GM18519 (cell line): ENCODE measurements around the gene PDK2.
A peak's percentile ranks its signal among the peaks of the same experiment; 100 is the strongest.

ENCODE experiments used
- ATAC-seq: cut with Tn5 transposase; IDR thresholded peaks from one replicate; pipeline ENCODE4 v1.9.1; 2021; ENCODE audit warnings: mild to moderate bottlenecking, moderate library complexity; ENCODE audit not compliant: unreplicated experiment, low FRiP score

PDK2 gene

DNA sequence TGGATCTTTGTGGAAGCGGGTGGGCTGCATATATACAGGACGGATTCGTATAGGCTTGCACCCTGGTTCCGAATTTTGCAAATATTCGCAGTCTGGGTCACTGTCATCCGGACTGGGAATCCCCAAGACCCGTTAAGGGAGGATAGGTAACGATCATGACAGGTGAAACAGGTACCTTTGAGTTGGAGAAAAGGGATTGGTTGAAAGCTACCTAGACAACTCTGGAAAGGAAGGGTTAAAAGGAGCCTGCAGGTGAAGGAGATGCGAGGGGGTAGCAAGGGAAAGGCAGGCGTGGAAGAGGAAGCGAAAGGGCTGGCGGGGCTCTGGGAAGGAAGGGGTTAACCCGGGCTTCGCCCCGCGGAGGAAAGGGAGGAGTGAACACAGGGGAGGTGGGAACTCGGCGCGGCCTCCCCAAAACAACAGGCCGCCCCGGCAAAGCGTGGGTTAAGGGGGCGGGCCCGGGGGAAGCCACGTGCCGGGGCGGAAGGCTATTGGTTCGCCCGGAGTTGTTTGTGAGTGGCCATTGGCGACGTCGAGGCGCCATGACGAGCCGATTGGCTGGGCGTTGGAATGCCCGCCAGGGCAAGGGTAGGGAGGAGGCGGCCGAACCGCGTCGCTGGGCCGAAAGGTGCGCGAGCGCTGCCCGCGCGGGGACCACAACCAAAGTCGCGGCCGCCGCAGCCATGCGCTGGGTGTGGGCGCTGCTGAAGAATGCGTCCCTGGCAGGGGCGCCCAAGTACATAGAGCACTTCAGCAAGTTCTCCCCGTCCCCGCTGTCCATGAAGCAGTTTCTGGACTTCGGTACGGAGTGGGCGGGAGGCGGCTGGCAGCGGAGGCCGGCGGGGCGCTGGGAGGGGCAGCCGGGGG is at the start of gene PDK2:
PDK2 (plus strand) TSS at position 599 of the 867 bp plus-strand sequence; CDS start at position 684, 85 bp downstream.
- peak; percentile 65 for ATAC-seq

DNA sequence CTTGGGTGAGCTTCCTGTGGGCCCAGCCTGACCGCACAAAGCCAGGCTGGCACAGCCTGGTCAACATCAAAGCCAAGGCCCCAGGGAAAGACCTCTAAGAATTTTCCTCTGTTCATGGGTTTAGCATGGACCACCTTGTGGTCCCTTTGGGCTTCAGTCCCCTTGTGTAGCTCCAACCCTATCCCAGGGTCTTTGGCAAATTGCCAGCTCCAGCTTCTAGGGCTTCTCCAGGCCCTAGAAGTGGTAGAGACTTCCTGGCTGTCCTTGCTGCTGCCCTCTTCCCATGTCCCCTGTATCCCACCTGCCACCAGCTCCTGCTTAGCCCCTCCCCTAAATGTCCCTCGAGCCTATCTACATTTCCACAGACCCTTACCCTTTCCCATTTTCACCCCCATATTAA is 49.0 kb upstream of the PDK2 start:
- no peak for ATAC-seq

DNA sequence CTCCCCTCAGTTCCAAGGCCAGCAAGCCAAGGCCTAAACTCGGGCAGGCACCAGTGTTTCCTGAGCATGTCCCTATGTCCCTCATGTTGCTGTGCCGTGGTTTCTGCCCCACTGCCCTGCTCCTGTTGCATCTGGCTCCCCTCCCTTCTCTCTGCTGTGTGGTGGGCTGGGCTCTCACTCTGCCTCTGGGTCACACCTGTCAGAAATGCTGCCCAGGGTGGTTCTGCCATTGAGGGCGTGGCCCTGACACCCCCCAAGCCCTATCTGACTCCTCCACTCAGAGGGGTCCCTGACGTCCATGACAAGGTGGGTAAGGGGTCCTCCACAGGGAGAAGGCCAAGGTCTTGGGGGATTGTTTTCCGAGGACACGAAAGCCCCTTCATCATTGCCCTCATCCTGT is 48.5 kb upstream of the PDK2 start:
- no peak for ATAC-seq

DNA sequence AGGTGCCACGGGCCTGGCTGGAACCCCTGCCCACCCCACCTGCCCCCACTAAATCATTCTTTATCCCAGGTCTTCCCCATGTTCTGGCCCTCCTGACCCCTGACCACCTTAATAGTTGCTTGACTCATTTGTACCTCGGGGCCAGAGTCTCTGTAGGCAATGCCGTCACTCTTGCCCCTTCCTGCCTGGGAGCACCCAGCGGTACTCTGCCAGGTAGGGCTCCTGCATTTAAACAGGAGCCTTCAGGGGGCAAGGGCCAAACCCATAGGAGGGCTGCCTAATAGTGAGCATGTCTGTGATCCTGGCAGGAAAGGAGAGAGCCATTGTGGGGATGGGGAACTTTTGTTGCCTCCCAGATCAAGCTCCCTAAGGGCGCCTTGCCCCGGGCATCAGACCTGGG is 48.1 kb upstream of the PDK2 start:
- no peak for ATAC-seq

DNA sequence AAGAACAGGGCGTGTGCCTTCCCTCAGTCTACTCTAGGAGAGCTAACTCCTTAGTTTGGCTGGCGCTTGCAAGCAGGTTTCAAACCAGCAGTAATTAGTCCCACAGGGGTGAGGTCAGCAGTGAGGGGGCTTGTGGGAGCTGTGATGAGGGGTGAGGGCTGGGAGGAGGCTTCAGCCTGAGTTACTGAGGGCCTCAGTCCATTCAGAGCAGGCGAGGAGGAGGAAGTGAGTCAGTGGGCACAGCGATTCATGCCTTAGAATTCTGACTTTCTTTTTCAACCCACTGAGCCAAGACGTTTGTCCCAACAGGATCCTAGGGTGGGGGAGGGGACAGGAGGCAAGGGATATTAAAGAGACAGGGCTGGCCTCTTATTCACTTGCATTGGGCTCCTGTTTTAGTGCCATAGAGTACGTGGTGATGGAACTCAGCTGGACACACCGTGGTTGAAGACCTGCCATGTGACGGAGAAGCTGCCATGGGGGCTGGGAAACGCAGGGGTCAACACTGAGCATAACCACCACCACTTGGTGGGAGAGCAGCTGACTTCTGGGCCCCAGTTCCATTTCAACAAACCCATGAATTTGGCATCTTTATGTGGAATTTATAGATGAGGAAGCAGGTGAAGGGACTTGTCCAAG is 47.5 kb upstream of the PDK2 start:
- ATAC-seq, result no peak

DNA sequence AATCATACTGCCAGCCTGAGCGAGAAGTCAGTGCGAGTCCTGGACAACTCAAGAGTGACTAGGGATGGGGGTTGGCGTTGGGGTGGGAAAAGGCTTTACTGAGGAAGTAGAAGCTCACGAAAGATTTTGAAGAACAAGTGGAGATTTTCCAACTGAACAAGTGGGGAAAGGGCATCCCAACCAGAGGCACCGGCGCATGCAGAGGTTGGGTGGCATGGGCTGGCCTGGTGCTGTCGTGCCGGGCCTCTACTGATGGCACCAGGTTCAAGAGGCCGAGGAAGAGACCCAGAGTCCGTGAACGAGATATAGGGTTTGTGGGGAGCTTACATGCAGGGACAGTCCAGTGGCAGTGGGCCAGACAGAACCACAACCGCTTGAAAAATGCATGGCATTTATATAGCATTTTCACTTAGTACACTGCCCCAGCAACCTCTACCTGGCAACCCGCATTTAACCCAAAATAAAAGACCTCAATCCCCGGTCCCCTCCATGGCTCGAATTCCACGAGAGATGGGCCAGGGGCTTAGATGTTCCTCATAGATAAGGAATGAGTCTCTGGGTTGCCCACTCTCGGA is 46.9 kb upstream of the PDK2 start:
- no peak for ATAC-seq

DNA sequence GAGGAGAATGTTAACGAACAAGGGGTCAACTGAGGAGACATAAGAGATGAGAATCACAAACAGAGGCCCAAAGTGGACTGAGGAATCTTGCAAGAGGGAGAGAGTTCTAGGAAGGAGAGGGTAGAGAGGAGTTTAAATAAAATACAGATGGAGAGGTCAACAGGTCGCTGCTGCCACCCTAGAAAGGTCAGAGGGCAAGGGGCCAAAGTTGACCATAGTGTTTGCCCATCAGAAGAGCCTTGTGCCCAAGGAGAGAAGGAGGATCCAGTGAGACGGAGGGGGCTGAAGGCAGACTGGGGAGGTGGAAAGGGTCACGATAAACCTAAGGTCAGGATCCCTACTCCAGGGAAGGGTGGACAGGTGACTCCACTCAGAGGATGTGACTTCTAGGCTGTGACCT is 46.2 kb upstream of the PDK2 start:
- no peak for ATAC-seq

DNA sequence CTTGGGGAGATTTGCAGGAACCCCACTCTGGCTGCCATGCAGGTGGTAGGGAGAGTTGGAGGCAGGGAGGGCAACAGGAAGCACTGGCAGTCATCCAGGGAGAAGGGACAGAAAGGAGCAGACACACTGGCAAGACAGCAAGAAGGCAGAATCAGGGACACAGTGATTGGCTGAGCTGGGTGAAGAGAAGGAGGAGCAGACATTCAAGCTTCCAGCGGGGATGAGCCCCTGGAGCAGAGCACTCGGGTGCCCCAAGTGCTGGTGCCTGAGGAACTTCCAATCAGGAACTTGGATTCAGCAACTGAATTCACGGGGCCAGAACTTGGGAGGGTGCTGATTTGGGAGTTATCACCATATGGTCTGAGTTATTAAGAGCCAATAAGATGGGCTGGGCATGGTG is 45.5 kb upstream of the PDK2 start:
- no peak for ATAC-seq

DNA sequence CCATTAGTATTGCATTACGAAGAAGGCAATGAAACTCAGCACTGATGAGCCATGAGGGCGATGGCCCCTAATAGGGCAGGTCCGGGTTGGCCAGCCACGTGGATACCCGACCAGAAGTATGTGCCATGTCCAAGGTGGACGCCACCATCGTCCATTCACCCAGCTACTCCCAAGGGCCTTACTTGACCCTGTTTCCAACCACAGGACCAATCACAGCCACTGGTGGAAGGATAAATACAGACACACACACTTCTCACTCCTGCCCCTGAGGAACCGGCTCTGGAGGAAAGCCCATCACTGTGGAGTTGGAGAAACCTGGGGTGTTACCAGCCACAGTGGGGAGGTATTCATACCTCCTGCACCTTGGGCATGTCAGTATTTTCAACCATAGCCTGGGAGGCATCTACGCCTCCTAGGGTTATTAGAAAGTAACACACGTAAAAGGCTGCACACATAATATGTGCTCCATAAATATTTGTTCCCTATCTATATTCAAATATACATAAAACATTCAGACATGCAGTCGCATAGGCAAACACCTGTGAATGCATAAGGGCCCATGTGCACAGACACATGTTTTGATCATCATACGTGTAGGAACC is 44.6 kb upstream of the PDK2 start:
- no peak for ATAC-seq

DNA sequence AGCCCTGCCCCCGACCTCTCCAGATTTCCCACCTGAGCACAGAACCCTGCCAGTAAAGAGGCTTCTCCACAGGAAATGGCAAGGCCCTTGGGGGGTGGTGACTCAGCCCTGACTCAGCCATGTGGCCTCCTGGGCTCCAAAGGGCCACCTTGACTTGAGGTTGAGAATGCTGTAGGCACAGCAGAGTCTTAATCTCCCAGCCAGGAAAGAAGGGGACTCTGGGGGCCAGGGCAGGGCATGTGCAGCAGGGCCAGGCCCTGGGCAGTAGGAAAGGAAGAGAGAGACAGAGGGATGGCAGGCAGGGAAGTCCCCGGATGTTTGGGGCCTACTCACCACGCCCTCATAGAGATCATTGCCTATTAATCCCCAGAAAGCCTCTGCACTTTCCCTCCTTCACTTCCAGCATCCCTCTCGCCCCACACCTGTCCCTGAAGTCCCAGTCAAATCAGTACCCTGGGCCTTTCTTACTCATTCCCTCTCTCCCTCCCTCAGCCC is 44.0 kb upstream of the PDK2 start:
- ATAC-seq, result no peak

DNA sequence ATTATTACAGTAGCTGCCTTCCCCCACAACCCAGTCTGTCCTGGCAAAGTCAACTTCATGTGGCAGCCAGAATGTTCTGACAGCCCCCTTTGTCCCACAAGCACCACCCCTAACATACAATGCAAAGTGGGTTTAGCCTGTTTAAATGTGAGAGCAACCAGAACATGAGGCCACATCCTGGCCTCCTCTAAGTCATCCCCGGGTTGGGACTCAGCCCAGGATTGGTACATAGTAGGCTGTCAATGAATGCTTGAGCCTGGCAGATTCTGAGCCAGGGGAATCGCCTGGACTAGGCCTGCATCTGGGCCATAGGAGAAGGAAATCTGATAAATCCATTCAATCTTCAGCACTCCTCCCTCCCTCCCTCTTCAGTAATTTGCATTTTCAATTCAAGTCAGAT is 43.5 kb upstream of the PDK2 start:
- ATAC-seq, result no peak

DNA sequence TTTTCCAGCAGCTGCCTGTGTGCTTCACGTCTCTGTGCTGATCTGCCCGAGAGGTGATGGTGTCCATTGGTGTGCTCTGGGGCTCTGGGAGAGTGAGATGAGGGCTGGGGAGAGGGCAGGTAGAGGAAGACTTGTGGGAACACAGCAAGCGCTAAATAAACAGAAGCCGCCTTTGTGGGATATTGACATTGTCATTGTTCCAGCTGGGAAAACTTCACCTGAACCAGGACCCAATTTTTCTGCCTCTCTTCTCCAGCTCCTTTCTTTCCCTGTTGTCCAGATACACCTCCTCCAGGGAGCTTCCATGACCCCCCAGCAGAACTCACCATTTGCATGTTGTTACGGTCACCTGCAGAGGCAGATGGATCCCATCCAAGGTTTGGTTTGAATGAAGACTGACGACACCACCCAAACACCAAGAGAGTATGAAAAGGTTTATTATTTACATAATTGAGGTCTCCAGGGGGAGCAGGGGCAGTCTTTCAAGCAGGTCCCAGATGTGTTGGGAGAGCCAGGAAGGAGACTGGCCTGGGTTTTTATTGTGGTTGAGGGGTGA is 42.8 kb upstream of the PDK2 start:
- ATAC-seq, result no peak

DNA sequence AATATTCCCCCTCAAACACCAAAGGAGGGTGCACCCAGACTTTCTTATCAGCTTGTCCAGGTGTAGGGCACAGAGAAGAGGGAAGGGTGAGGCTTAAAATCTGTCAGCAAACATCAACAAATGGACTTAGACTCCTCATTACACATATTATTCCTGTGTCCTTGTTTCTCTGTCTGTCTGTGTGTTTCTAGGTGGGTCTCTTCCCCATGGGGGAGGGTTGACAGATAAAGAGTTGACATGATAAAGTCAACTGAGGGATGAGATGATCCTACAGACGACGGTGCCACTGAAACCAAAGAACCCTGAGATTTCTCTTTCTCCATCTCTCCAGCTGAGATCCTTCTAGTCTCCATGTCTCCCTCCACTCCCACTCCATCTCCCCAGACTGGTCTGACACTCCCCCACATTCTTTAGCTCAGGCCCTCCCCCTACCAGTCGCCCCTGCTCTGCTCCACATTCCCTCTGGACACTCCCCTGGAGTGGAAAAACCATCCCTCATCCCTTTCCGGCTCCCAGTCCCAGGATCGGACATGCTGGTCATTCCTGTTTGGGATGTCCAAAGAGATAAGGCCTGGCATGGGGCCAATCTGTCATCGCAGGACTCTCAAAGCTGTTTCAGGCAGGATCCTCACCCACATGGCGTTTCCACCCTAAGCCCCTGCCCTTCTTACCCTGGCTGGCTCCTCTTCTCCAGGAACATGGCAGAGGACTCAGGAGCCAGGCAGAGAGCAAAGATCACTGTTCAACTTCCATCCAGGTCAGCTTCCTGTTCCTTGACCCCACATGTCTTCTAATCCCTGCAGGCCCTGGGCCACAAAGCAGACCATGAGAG is 42.1 kb upstream of the PDK2 start:
- ATAC-seq, result no peak

DNA sequence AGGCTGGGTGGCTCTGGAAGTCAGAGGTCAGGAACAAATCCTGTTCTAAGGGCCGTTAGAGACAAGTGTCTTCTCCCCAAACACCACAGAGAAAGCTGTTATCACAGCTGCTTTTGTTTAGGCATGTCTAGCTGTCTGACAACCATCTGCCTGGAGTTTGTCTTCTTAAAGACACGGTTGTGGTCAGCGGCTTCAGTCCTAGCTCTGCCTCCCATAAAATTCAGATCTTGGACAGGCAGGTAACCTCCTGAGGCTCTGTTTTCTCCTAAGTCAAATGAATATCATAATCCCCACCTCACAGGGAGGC is 41.5 kb upstream of the PDK2 start:
- ATAC-seq, result no peak

DNA sequence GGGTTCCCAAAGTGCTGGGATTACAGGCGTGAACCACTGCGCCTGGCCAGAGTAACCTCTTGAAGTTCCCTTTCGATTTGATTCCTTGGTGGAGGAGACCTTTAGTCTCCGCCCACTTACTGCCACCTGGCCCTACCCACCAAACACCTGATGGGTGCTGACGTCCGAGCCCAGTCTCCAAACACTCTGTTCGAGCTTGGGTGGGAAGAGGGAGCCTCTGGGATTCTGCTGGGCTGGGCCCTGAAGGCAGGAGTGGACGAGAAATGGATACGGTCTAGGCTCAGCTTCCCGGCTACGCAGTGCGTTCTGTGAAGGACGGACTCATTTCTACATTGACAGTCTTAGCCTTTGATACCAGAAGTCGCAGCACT is 40.1 kb upstream of the PDK2 start:
- ATAC-seq, result no peak

DNA sequence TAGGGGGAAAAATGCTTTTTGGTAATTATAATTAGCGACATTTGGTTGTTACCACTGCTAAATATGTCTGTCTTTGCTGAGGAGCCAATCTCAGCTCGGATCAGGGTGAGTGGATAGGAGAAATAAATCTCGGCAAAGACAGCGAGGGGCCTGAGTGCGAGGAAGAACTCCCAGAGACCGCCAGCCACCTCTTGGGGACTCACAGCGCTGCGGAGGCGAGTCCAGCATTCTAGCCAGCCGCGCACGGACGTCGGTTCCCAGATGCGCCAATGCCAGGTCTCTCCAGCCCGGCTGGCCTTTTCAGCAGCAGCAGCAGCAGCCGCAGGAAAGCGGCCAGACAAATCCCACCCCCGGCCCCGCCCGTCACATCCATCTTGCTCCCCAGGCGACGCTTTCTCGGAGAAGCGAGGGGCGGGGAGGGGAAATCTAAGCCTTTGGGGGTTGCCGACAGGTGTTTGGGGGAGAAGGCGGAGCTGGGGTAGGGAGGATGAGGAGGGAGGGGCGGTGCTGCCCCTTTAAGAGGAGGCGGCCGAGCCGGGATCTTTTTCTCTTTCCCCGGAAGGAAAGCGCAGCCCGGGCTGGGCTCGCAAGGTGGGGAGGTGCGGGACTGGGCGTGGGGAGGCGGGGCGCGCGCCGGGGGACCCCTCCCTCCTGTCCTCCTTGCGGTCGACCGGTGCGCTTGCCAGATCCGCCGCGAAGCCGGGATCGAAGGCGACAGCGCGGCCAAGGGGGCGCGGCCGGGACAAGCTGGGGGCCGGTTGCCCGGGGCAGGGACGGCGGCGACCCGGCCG is 39.5 kb upstream of the PDK2 start, which contains the start of gene ITGA3:
ITGA3 (plus strand) TSS at position 685 of the 791 bp plus-strand sequence. CDS start 330 bp downstream, outside the sequence.
- no peak for ATAC-seq

DNA sequence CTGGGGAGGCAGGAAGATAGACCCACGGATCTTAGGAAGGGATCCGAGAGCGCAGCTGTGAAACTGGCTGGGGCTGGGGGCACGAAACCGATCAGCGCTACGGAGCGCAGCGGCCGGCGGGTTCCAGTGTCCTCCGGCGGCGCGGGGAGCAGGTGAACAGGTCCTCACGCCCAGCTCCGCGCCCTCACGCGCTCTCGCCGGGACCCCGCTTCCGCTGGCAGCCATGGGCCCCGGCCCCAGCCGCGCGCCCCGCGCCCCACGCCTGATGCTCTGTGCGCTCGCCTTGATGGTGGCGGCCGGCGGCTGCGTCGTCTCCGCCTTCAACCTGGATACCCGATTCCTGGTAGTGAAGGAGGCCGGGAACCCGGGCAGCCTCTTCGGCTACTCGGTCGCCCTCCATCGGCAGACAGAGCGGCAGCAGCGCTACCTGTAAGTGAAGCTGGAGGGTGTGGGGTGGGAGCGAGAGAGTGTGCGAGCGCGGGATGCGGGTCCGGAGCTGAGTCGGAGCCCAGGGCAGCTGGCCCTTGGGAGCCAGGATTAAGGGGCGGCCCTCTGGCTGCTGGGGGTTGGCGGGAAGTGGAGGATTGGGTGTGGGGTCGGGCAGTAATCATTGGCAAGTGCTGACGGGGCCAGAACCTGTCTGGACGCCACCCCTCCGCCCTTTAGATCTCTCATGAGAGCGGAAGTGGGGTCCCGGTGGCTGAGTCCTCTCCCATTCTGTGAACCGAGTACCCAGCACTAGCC is 38.8 kb upstream of the PDK2 start:
- no peak for ATAC-seq

DNA sequence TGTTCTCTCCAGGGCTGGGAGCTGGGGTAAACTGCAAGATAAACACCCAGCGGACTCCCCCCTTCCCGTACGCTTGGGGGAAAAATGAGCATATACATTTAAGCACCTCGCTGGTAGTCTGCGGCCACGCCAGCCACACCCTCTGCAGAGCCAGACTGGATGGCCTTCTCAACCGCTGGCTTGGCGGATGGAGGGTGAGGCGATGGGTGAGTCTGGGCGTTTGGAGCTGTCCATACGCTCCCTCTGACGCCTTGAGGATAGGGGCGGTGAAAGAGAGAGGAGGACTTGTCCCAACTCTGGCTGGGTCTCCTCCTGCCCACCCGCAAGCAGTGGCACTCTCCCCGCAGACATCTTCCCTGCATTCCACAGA is 38.2 kb upstream of the PDK2 start:
- no peak for ATAC-seq

DNA sequence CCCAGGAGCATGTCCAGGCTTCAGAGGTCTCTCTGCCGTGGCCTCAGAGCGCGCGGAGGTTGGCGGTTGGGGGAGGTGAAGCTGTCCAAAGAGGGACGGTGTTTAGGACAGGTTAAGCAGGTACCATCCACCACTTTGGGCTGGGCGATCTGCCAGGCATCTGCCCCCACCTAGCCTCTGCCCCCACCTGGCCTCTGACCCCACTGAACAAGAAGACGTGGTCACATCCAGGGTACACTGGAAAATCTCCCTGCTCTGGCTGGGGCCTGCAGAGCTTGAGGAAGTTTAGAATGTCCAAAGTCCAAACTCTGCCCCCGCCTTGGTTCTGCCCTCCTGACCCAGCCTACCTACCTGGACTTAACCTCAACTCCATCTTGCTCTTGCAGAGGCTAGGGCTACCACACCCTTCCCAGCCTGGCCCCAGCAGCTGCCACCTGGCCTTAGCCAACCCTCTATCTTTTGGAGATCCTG is 37.6 kb upstream of the PDK2 start:
- no peak for ATAC-seq
